ENCODE data around the gene LURAP1L.
"Not testable (repeated sequence)": the region's sequence is repeated elsewhere in the genome, so short reads cannot be mapped to it uniquely, and the experiment has no call there.

The LURAP1L gene

DNA sequence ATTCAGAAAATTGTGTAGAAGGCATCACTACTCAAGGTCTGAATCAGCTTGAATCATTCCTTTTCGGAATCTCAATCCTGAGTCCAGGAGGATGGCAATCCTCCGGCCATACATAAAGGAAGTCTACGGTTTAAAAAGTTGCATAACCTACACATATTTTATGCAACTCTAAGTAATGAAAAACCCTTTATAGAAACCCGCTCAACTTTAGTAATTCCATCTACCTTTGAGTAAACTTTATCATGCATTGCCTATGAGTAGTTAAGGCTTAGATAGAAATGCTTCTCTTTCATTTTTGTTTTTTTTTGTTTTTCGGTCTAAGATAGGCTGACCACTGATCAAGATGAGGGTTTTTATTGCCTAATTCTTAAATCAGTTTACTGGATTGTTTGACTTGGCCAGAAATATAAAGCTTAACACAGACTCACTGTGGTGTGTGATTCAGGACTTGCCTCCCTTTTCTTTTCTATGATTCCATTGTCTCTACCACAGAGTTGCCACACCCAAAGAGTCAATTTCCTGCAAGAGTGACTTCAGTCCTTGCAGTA, 85.0 kb downstream of the LURAP1L start:
- WGBS, 2 experiments (ENCODE audit: insufficient coverage in 2 of 2), result 100% methylated on average over 1 of the region's 5 CpGs; no CpG with 5 or more reads in 1 of the 2 experiments
- H3K27ac ChIP-seq (ENCODE audit: low read depth, low read length, severe bottlenecking), result no peak overlapping the region

DNA sequence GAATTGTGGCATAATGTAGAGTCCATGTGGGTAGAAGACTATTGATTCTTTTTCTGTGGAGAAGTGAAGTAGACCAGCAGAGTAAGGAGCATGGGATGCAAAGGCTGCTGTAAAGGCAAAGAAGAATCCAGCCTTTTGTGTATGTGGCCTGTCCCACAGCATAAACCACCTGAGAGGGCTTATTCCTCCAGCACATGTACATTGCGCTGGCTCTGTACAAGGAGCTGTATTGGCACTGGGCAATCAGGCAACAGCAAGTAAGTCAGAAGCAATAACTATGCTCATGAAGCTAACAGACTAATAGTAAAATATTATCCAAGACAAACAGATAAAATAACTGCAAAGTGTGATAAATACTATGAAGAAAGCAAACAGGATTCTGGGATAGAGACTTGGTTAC, 86.2 kb downstream of the LURAP1L start:
- Histone ChIP-seq H3K4me3 (ENCODE audit: extremely low read depth, insufficient read depth, low read length, poor library complexity, severe bottlenecking) (no peak overlapping the region), H3K27ac (ENCODE audit: low read depth, low read length, severe bottlenecking) (no peak overlapping the region), H3K36me3 (ENCODE audit: control insufficient read depth, insufficient read depth, low read length) (no peaks in the 10 kb centered on the region), H3K9me3 (ENCODE audit: control insufficient read depth, low read length) (no peaks in the 10 kb centered on the region), H3K4me1 (ENCODE audit: control insufficient read depth, insufficient read depth, low read length, poor library complexity, severe bottlenecking) (peaks cover 11% of the 10 kb centered on the region)
- WGBS, 2 experiments (ENCODE audit: insufficient coverage in 2 of 2), result 100% methylated on average over 1 of the region's 1 CpG; no CpG with 5 or more reads in 1 of the 2 experiments

More for the DNA sequence above, 85.0 kb downstream of the LURAP1L start:
- no peaks in the 10 kb centered on the region for H3K9me3 ChIP-seq (ENCODE audit: control insufficient read depth, low read length)
- H3K4me3 ChIP-seq (ENCODE audit: extremely low read depth, insufficient read depth, low read length, poor library complexity, severe bottlenecking), result no peak overlapping the region
- no peaks in the 10 kb centered on the region for H3K36me3 ChIP-seq (ENCODE audit: control insufficient read depth, insufficient read depth, low read length)
- H3K4me1 ChIP-seq (ENCODE audit: control insufficient read depth, insufficient read depth, low read length, poor library complexity, severe bottlenecking), result peaks cover 11% of the 10 kb centered on the region

DNA sequence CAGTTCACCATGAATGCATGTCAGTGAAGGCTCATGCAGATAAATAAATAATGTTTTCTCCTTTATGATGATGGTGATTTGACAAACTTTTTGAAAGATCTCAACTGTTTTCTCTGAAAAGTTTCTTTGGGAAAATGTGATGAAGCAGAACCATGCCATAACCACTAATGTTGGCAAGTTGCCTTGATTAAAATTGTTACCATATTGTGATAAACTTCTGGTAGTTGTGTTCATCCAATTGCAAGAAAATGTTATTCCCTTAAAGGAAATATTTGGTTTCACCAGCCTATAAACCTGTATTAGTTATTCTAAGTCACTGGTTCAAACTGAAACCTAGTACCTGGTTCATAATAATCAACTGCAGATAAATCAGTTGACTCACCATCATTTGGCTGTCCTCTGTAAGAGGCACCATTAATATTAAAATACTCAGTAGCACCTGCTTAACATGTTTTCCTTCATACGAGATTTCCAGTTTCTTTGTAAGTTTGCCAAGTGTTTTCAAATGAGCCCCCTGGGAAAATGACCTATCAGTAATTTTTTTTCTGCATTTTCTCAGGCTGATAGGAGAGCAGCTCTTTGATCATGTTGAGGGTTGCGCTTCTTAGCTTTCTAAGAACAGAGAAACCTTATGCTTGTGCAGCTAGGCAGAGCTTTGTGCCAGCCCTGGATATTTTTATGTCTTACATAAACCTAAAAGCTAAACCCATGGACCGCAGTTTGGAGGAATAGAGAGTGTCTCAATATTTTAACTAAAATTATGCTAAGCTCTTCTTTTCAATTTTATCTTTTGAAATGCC, 88.0 kb downstream of the LURAP1L start:
- H3K4me1 ChIP-seq (ENCODE audit: control insufficient read depth, insufficient read depth, low read length, poor library complexity, severe bottlenecking), result no peaks in the 10 kb centered on the region
- no peak overlapping the region for H3K4me3 ChIP-seq (ENCODE audit: extremely low read depth, insufficient read depth, low read length, poor library complexity, severe bottlenecking)
- 83 to 100% methylated on average over 1 to 3 of the region's 3 CpGs for WGBS, 2 experiments (ENCODE audit: insufficient coverage in 2 of 2)
- H3K9me3 ChIP-seq (ENCODE audit: control insufficient read depth, low read length), result no peaks in the 10 kb centered on the region
- H3K27ac ChIP-seq (ENCODE audit: low read depth, low read length, severe bottlenecking), result no peak overlapping the region
- no peaks in the 10 kb centered on the region for H3K36me3 ChIP-seq (ENCODE audit: control insufficient read depth, insufficient read depth, low read length)

DNA sequence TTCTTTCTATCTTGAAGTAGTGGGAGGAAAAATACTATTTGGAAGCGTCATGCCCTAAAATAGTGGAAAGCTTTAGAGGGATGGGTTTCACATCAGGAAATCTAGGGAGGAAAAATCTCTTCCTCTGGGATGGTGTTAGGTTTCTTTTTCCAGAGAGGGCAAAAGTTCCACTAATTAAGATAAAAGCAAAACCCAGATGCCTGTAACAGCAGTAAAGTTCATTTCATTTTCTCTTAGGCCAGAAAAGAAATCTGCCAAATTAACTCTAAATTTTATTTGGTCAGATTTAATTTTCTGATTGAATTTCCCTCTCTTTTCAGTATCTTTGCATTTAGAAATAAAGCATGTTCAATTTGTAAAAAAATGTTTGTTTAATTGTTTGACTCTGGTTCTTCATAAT, 88.8 kb downstream of the LURAP1L start:
- Histone ChIP-seq H3K4me3 (ENCODE audit: extremely low read depth, insufficient read depth, low read length, poor library complexity, severe bottlenecking) (no peak overlapping the region), H3K27ac (ENCODE audit: low read depth, low read length, severe bottlenecking) (no peak overlapping the region), H3K36me3 (ENCODE audit: control insufficient read depth, insufficient read depth, low read length) (no peaks in the 10 kb centered on the region), H3K9me3 (ENCODE audit: control insufficient read depth, low read length) (no peaks in the 10 kb centered on the region), H3K4me1 (ENCODE audit: control insufficient read depth, insufficient read depth, low read length, poor library complexity, severe bottlenecking) (no peaks in the 10 kb centered on the region)
- 100% methylated on average over 1 of the region's 1 CpG; no CpG with 5 or more reads in 1 of the 2 experiments for WGBS, 2 experiments (ENCODE audit: insufficient coverage in 2 of 2)

DNA sequence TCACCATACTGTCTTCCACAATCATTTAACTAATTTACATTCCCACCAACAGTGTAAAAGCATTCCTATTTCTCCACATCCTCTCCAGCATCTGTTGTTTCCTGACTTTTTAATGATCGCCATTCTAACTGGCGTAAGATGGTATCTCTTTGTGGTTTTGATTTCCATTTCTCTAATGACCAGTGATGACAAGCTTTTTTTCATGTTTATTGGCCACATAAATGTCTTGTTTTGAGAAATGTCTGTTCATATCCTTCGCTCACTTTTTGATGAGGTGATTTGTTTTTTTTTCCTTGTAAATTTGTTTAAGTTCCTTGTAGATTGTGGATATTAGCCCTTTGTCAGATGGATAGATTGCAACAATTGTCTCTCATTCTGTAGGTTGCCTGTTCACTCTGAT, 90.6 kb downstream of the LURAP1L start:
- whole genome bisulfite sequencing, 2 experiments (ENCODE audit: insufficient coverage in 2 of 2), result 94% methylated on average over 2 of the region's 3 CpGs; no CpG with 5 or more reads in 1 of the 2 experiments
- not testable (repeated sequence) for H3K36me3 ChIP-seq (ENCODE audit: control insufficient read depth, insufficient read depth, low read length); H3K4me3 ChIP-seq (ENCODE audit: extremely low read depth, insufficient read depth, low read length, poor library complexity, severe bottlenecking); H3K27ac ChIP-seq (ENCODE audit: low read depth, low read length, severe bottlenecking); H3K9me3 ChIP-seq (ENCODE audit: control insufficient read depth, low read length); H3K4me1 ChIP-seq (ENCODE audit: control insufficient read depth, insufficient read depth, low read length, poor library complexity, severe bottlenecking)

Data from mesodermal cell (in vitro differentiated cells).